Stimulated activated naive CD8-positive, alpha-beta T cell treated with anti-CD3 and anti-CD28 coated beads, Interleukin-15, Interleukin-2, amounts not matched to agents 100 ng/mL and 50 ng/mL, for 24 hours (primary cell): ENCODE data around the gene EPHA3.

ENCODE experiments used
- H3K27ac Mint-ChIP-seq: one replicate; pipeline ENCODE4 v1.8.0; 2021; ENCODE audit warnings: mild to moderate bottlenecking, mixed read lengths
- H3K27me3 Mint-ChIP-seq: one replicate; pipeline ENCODE4 v1.8.0; 2021; ENCODE audit warnings: mixed read lengths
- H3K36me3 Mint-ChIP-seq: one replicate; pipeline ENCODE4 v1.8.0; 2021; ENCODE audit warnings: low read depth, mixed read lengths
- H3K4me1 Mint-ChIP-seq: one replicate; pipeline ENCODE4 v1.8.0; 2021; ENCODE audit warnings: low read depth, mixed read lengths
- H3K4me3 Mint-ChIP-seq: one replicate; pipeline ENCODE4 v1.8.0; 2021; ENCODE audit warnings: mild to moderate bottlenecking, mixed read lengths
- H3K9me3 Mint-ChIP-seq: one replicate; pipeline ENCODE4 v1.8.0; 2021; ENCODE audit warnings: mixed read lengths

Gene EPHA3

DNA sequence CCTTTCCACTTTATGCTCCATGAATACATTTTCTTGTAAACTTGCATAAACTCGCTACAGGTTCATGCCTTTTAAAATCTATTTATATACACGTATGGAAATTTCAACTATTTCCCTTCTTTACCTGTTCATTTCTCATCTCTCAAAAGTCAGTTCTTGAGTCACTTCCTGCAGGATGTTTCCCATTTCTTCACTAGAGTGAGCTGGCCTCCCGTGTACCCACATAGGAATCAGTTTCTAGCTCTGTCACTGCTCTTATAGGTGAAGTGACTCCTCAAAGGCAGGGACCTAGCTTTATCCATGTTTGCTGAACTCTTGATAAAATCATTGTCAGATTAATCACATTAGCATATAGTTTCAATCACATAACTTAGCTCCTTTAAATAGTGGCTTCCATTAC, 259.7 kb downstream of the EPHA3 start:
- Mint-ChIP-seq H3K27me3 (no peaks in the 10 kb centered on the region), H3K4me1 (no peaks in the 10 kb centered on the region), H3K36me3 (no peaks in the 10 kb centered on the region), H3K27ac (no peak overlapping the region), H3K9me3 (peaks cover 4% of the 10 kb centered on the region), H3K4me3 (no peak overlapping the region)

DNA sequence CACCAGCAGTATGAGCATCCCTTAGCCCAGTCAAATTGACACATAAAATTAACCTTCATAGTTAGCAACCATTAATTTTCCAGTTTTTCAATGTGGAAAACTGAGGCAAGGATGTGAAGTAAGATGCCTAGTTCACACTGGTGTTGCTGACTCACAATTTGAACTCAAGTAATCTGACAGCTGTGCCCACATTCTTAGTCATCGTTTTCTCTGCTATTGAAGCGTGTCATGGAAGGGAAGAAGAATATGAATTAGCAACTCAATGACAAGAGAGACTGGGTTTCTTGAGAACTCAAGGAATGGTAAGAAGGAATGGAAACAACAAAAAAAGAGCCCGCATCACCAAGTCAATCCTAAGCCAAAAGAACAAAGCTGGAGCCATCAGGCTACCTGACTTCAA, 261.4 kb downstream of the EPHA3 start:
- H3K4me1 Mint-ChIP-seq, result no peaks in the 10 kb centered on the region
- H3K36me3 Mint-ChIP-seq, result no peaks in the 10 kb centered on the region
- H3K27ac Mint-ChIP-seq, result no peak overlapping the region
- H3K4me3 Mint-ChIP-seq, result no peak overlapping the region
- no peaks in the 10 kb centered on the region for H3K27me3 Mint-ChIP-seq
- H3K9me3 Mint-ChIP-seq, result peaks cover 4% of the 10 kb centered on the region

DNA sequence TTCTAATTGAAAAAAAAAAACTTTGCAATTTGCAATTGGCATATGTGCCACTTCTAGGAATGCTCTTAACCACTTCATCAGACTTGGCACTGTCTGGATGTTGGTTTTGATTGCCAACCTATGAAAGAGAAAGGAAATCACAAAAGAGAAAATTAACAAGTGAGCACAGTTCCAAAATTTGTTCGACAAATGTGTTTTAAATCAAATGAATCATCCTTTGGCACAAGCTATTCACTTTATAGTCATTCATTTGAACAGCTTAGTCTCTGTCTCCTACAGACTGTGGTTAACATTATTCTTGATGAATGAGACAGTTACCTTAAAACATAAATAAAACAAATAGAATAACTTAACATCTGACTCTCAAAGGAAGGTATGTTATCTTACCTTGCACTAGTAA, 265.0 kb downstream of the EPHA3 start:
- Mint-ChIP-seq H3K27me3 (no peaks in the 10 kb centered on the region), H3K4me1 (no peaks in the 10 kb centered on the region), H3K9me3 (peaks cover 4% of the 10 kb centered on the region), H3K36me3 (no peaks in the 10 kb centered on the region), H3K27ac (no peak overlapping the region), H3K4me3 (no peak overlapping the region)

- no peaks in the 10 kb centered on the region for H3K4me1 Mint-ChIP-seq
- no peak overlapping the region for H3K4me3 Mint-ChIP-seq
- no peaks in the 10 kb centered on the region for H3K36me3 Mint-ChIP-seq
- no peaks in the 10 kb centered on the region for H3K27me3 Mint-ChIP-seq
- H3K9me3 Mint-ChIP-seq, result peaks cover 4% of the 10 kb centered on the region
- no peak overlapping the region for H3K27ac Mint-ChIP-seq
Measured at GRCh38 chr3:89373434-89373833, 266.0 kb downstream of the EPHA3 start.

DNA sequence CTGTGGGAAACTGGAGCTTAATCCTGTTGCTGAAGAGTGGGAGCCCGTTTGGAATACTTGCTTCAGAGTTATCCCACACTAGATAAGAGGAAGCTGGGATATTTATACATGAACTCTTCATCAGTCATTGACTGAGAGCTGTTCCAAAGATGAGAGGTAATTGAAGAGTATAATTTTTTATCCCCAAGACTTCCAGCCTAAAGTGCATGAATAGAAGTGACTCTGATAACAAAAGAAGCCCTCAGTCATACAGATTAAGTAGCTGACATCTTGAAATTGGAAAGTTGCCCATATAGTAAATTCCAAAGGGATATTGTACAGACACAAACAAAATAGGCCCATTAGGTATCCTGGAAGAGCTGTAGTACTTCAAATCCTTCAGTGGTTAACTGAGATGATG, 268.0 kb downstream of the EPHA3 start:
- H3K36me3 Mint-ChIP-seq, result no peaks in the 10 kb centered on the region
- H3K27ac Mint-ChIP-seq, result no peak overlapping the region
- H3K4me3 Mint-ChIP-seq, result no peak overlapping the region
- H3K4me1 Mint-ChIP-seq, result no peaks in the 10 kb centered on the region
- no peaks in the 10 kb centered on the region for H3K27me3 Mint-ChIP-seq
- H3K9me3 Mint-ChIP-seq, result peaks cover 4% of the 10 kb centered on the region

- no peaks in the 10 kb centered on the region for H3K27me3 Mint-ChIP-seq
- no peaks in the 10 kb centered on the region for H3K36me3 Mint-ChIP-seq
Measured at GRCh38 chr3:89380016-89380415, 272.6 kb downstream of the EPHA3 start.

DNA sequence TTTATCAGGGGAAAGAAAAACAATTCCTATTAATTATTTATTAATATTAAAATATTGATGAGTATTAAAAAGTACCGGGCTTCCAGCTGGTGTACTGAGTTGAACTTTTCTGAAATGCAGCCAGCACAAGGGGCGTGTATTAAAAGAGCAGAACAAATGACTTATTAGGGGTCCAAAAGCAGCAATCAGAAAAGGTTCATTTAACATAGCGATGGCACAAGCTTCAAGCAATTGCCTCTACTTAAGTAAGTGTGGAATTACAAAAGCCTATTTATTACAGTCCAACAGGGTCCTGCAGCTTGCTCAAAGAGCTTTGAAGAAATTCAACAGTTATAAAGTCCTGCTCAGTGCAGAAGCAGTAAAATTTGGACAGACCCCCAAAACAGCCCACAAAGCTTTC, 285.6 kb downstream of the EPHA3 start:
- peaks cover 6% of the 10 kb centered on the region for H3K9me3 Mint-ChIP-seq
- no peak overlapping the region for H3K4me3 Mint-ChIP-seq

More at GRCh38 chr3:89380016-89380415, 272.6 kb downstream of the EPHA3 start:
- H3K4me1 Mint-ChIP-seq, result no peaks in the 10 kb centered on the region
- H3K4me3 Mint-ChIP-seq, result no peak overlapping the region
- H3K9me3 Mint-ChIP-seq, result peaks cover 3% of the 10 kb centered on the region
- no peak overlapping the region for H3K27ac Mint-ChIP-seq

GRCh38 chr3:89395456-89395855, 288.0 kb downstream of the EPHA3 start:
- Mint-ChIP-seq H3K27me3 (no peaks in the 10 kb centered on the region), H3K4me3 (no peak overlapping the region), H3K9me3 (no peaks in the 10 kb centered on the region), H3K36me3 (no peaks in the 10 kb centered on the region), H3K4me1 (no peaks in the 10 kb centered on the region), H3K27ac (no peak overlapping the region)

More for the DNA sequence above, 285.6 kb downstream of the EPHA3 start:
- no peaks in the 10 kb centered on the region for H3K36me3 Mint-ChIP-seq
- no peak overlapping the region for H3K27ac Mint-ChIP-seq
- no peaks in the 10 kb centered on the region for H3K27me3 Mint-ChIP-seq
- H3K4me1 Mint-ChIP-seq, result no peaks in the 10 kb centered on the region

DNA sequence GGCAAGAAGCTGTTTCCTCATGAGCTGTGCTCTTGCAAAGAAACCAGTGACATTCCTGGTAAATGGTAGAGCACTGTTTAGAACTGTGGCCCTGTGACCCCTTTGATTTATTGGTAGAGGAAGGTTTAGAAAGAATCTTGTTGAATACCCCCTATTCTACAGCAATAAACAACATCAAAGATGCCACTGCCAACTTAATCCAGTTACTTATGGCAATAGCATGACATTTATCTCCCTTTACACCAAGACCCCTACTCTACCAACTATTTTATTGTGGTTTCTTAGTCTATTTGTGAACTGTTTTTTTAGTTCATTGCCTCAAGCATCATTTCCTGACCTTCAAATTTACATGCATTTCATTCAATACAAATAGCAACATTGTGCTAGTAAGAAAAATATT, 288.6 kb downstream of the EPHA3 start:
- H3K36me3 Mint-ChIP-seq, result no peaks in the 10 kb centered on the region
- H3K27me3 Mint-ChIP-seq, result no peaks in the 10 kb centered on the region
- H3K27ac Mint-ChIP-seq, result no peak overlapping the region
- no peaks in the 10 kb centered on the region for H3K9me3 Mint-ChIP-seq
- no peak overlapping the region for H3K4me3 Mint-ChIP-seq
- H3K4me1 Mint-ChIP-seq, result no peaks in the 10 kb centered on the region

- no peaks in the 10 kb centered on the region for H3K27me3 Mint-ChIP-seq
Measured at GRCh38 chr3:89402051-89402450, 294.6 kb downstream of the EPHA3 start.

GRCh38 chr3:89405176-89405575, 297.8 kb downstream of the EPHA3 start:
- Mint-ChIP-seq H3K9me3 (peaks cover 3% of the 10 kb centered on the region), H3K4me1 (no peaks in the 10 kb centered on the region), H3K4me3 (no peak overlapping the region), H3K27me3 (no peaks in the 10 kb centered on the region), H3K36me3 (no peaks in the 10 kb centered on the region), H3K27ac (no peak overlapping the region)

More at GRCh38 chr3:89402051-89402450, 294.6 kb downstream of the EPHA3 start:
- peaks cover 3% of the 10 kb centered on the region for H3K9me3 Mint-ChIP-seq
- no peak overlapping the region for H3K4me3 Mint-ChIP-seq
- H3K36me3 Mint-ChIP-seq, result no peaks in the 10 kb centered on the region
- no peak overlapping the region for H3K27ac Mint-ChIP-seq
- no peaks in the 10 kb centered on the region for H3K4me1 Mint-ChIP-seq

DNA sequence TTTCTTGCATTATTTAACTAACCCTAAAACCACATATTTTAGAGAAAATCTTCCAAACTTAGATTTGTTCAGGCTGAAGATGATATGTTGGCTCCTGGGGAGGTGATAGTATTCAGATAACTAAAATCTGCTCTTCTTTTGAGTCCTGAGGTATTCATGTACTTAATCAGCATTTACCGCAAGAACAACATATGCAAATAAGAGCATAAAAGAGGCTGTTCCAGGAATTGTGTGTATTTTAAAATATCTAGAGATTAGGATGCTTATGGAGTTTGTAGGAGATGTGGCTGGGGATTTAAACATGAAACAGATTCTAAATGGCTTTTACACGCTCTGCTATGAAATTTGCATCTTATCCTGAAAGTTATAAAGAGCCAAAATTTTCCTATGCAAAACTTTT, 298.2 kb downstream of the EPHA3 start:
- no peaks in the 10 kb centered on the region for H3K36me3 Mint-ChIP-seq
- H3K4me1 Mint-ChIP-seq, result no peaks in the 10 kb centered on the region
- no peak overlapping the region for H3K27ac Mint-ChIP-seq
- H3K9me3 Mint-ChIP-seq, result peaks cover 3% of the 10 kb centered on the region
- H3K4me3 Mint-ChIP-seq, result no peak overlapping the region
- H3K27me3 Mint-ChIP-seq, result no peaks in the 10 kb centered on the region

- Mint-ChIP-seq H3K4me3 (no peak overlapping the region), H3K9me3 (no peaks in the 10 kb centered on the region), H3K36me3 (no peaks in the 10 kb centered on the region), H3K27me3 (no peaks in the 10 kb centered on the region), H3K4me1 (no peaks in the 10 kb centered on the region), H3K27ac (no peak overlapping the region)
Measured at GRCh38 chr3:89411201-89411600, 303.8 kb downstream of the EPHA3 start.

DNA sequence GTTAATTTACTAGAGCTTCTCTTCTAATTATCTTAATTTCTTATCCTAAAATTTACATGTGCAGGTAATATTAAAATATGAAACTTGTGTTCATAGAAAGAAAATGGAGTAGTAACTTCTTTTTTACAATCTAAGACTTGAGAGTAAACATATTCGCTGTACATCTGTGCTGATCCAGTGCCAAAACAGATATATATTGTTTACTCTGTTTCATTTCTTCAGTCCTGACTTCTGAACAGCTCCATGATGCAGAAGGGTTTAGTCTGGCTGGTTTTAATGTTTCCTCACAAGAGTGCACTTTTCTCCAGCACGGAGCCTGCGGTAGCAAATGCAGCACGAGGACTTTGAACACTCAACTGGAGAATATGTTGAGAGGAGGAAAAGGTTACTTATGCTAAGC, 306.8 kb downstream of the EPHA3 start:
- Mint-ChIP-seq H3K27me3 (no peaks in the 10 kb centered on the region), H3K4me3 (no peak overlapping the region), H3K4me1 (no peaks in the 10 kb centered on the region), H3K36me3 (no peaks in the 10 kb centered on the region), H3K9me3 (no peaks in the 10 kb centered on the region), H3K27ac (no peak overlapping the region)

DNA sequence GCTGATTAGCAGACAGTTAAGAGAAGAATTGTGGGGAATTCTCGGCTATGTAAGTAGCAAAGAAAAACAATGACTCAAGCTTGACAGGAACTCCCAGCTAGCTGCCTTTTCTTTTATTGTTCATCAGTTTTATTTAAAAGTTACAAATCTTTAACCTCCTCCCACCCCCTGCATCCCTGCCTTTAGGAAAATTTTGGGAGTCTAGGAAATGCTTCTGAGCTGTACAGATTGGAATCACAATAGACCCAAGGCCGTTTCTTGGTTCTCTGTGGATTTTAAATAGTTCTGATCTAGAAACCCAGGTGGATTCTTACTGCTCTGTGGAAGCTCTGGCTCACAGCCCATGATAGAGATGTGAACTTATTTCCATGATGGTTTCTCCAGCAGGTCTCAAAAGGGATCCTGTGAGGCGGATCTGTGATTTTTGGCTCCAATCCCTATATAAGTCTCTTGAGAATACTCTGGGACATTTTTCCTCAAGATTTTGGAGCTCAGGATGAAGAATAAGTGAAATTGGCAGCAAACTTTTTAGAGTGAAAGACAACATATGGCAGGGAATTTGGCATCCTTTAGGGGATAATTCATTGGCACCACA, 312.3 kb downstream of the EPHA3 start:
- Mint-ChIP-seq H3K4me1 (no peaks in the 10 kb centered on the region), H3K9me3 (peaks cover 3% of the 10 kb centered on the region), H3K27ac (no peak overlapping the region), H3K36me3 (no peaks in the 10 kb centered on the region), H3K27me3 (no peaks in the 10 kb centered on the region), H3K4me3 (no peak overlapping the region)

DNA sequence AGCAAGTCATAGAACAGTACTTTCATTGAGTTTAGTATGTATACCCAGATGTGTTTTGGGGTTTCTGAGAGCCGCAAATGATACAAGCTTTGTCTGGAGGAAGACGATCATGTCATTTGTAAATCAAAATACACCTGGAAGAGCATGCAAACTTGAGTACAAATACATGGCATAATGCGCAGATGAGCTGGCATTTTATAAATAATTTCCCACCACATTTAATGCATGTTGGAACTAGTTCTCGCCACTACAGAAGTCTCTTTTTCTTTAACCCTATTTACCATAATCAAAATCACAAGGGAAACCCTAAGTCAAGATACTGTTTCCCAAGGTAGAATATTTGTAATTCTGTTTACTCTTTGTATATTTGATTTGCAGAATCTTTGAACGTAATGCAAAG, 318.6 kb downstream of the EPHA3 start:
- H3K27me3 Mint-ChIP-seq, result no peaks in the 10 kb centered on the region
- H3K36me3 Mint-ChIP-seq, result no peaks in the 10 kb centered on the region
- H3K9me3 Mint-ChIP-seq, result peaks cover 4% of the 10 kb centered on the region
- H3K27ac Mint-ChIP-seq, result no peak overlapping the region
- H3K4me3 Mint-ChIP-seq, result no peak overlapping the region
- H3K4me1 Mint-ChIP-seq, result no peaks in the 10 kb centered on the region
